GM19239 (cell line): Measurements from ENCODE around the gene KIAA1614.

Source experiments
- DNase-seq: peaks from one replicate; pipeline ENCODE4 v3.0.0; 2011; ENCODE audit warnings: low spot score; ENCODE audit not compliant: insufficient read length
- FAIRE-seq: peaks from 2 replicates; lab custom pipeline; 2011; peaks lifted over from hg19 to GRCh38; lab: Jason Lieb, UNC

The KIAA1614 gene

GRCh38 chr1:180939073-180939710 lies 26.5 kb downstream of the KIAA1614 start:
- DNase-seq, result no peak
- no peak for FAIRE-seq

GRCh38 chr1:180939711-180940103 lies 27.0 kb downstream of the KIAA1614 start:
- FAIRE-seq, result no peak
- DNase-seq, result no peak

- no peak for DNase-seq
- FAIRE-seq, result no peak
These were observed 27.7 kb downstream of the KIAA1614 start for GRCh38 chr1:180940445-180940844.

GRCh38 chr1:180941518-180942275 lies 29.0 kb downstream of the KIAA1614 start:
- DNase-seq, result no peak
- no peak for FAIRE-seq

- no peak for FAIRE-seq
- DNase-seq, result no peak
These were observed 32.5 kb downstream of the KIAA1614 start for GRCh38 chr1:180945151-180945550.

DNA sequence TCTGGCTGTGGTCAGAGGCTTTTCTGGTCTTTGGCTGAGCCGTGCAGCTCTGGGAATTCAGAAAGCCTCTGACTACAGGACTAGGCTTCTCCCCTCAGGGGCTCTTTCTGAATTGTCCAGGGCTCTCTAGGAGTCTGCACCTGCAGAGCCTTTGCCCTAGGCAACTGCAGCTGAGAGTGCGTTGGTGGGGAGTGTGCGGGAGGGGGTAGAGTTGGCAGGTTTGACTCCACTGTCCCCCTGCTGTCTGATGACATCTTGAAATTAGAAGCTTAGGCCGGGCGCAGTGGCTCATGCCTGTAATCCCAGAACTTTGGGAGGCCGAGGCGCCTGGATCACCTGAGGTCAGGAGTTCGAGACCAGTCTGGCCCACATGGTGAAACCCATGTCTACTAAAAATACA lies 32.9 kb downstream of the KIAA1614 start:
- FAIRE-seq, result no peak
- no peak for DNase-seq

GRCh38 chr1:180946056-180946455 lies 33.4 kb downstream of the KIAA1614 start:
- no peak for DNase-seq
- FAIRE-seq, result no peak

- DNase-seq (no peak), FAIRE-seq (no peak)
These were observed 34.1 kb downstream of the KIAA1614 start for GRCh38 chr1:180946541-180947498.

- DNase-seq, result no peak
- FAIRE-seq, result no peak
These were observed 34.8 kb downstream of the KIAA1614 start for GRCh38 chr1:180947499-180947885.

DNA sequence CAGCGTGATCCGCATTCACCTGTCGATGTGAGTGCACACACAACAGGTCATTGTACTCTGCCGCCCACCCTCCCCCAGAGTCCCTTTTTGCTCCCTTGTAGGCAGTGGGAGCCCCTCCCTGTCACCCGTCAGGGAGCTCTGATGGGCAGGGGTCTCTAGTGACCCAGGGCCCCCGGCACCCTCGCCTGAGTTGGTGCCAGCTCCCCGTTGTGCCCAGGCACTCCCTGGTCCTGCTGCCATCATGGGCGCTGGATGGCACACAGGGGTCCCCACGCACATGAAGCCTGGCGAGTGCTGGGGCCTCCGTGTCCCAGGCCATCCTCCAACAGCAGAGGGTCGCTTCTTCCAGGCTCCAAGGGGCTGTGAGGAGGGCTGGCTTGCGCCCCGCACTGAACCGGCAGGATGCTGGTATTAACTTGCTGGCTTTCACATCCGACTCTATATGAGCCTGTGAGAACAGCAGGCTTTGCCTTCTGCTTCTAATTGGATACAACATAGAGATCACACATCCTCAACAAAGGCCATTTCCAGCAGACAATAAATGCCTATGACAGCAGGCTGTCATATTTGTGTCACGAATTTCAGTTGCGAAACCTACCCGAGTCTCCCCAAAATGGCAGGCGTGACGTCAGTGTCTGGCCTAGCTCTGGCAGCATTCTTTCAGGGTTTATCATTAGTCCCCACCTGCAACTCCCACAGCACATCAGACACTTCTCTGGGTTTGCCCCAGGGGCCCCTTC lies 35.4 kb downstream of the KIAA1614 start:
- DNase-seq, result no peak

DNA sequence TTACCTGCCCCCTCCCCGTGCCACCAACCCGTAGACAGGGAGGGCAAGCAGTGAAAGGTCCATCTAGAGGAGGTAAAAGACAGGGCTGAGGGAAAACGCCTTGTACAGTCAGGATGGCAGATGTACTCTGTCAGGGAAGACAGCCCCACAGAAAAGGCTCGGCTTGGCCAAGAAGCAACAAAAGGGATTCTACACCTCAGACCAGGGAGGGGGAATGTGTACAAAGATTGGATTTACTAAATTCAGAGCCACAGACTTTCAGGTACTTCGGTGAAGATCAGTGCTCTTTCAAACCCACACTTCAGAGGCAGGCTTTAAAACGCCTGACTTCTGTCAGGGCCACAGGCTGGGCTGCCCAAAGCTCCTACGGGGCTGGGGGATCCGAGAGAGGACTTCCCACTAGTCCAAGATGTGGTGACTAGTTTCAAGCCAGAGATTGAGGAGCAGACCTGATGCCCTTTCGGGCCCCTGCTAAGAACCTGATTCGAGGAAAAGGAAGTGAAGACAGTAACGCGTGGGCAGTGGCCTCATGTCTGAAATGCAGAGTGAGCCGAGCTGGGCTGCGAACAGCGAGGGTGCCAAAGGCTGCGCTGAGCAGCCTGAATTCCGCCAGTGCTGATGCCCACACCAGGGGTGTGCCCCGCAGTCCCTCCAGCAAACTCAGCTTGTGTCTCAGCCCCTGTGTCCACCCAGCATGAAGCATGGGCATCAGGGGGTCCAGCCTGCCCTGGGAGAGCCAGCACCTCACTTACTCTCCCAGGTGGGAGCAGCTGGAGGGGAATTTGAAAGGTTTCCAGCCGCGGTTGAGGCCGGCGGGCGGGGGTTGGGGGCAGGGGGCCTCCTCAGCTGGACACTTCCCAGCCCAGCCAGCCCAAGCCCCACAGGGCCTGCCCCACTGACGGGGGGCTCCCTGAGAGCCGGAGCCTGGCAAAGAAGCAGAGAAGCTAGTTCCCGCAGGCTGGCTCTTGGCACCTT lies 36.2 kb downstream of the KIAA1614 start:
- FAIRE-seq, result no peak
- DNase-seq, result no peak

More for the DNA sequence above, 35.4 kb downstream of the KIAA1614 start:
- no peak for FAIRE-seq

- DNase-seq (no peak), FAIRE-seq (no peak)
These were observed 36.9 kb downstream of the KIAA1614 start for GRCh38 chr1:180949616-180950000.

GRCh38 chr1:180950321-180950720 lies 37.6 kb downstream of the KIAA1614 start:
- FAIRE-seq, result no peak

DNA sequence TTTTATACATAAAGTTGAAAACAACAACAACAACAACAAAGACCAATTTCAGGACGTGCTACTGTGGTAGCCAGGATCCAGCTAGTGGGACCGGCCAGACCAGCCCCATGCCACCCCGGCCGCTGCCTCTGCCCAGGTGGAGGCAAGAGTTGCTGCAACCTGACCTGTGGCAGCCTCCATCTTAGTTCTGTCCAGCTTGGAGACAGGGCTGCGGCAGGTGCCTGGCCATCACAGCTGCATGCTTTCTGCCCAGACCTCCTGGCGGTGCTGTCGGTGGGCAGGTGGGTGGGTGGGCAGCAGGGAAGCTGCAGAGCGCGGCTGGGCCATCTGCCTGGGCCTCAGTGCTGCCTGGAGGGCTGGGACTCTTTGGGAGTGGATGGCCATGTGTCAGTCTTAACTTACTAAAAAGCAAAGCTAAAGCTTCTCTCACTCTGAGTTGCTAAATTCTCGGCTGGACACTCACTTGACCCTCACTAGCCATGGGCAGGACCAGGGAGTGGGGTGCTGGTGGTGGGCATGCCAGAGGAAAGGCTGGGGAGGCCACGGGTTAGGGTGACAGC lies 38.6 kb downstream of the KIAA1614 start:
- no peak for FAIRE-seq
- DNase-seq, result no peak

More at GRCh38 chr1:180950321-180950720, 37.6 kb downstream of the KIAA1614 start:
- DNase-seq, result no peak

- DNase-seq (no peak), FAIRE-seq (no peak)
These were observed 39.3 kb downstream of the KIAA1614 start for GRCh38 chr1:180951836-180952656.

GRCh38 chr1:180952657-180953013 lies 39.9 kb downstream of the KIAA1614 start:
- no peak for FAIRE-seq

DNA sequence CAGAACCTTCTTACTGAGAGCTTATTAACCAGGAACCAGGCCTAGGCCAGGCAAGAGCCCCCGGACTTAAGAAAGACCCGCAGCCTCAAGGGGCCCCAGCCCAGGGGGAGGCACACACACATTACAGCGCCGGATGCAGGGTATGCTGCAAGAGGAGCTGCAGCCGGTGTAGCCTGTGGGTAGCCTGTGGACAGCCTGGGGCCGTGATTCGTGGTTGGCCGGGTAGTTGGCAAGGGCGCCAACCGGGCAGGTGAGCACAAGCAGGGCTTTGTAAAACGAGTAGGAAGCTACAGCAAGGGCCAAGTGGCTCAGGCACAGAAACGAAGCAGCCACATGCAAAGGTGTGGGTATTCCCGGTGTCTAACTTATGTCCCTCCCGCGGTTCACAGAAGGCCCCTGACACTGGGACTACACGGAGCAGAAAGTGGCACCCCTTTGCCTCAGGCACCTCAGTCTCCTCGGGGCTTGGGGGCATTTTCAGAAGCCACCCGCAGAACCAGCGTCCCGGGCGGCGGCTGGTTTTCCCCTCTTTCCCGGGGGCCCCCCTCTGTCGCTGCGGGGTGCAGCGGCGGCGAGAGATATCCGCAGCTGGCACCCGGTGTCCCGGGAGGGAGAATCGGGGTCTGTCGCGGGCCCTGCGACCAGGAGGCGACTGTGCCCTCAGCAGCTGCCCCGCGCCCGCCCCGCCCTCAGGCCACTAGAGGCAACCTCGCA lies 40.8 kb downstream of the KIAA1614 start:
- DNase-seq (peak; percentile 42), FAIRE-seq (peak; percentile 28)

More at GRCh38 chr1:180952657-180953013, 39.9 kb downstream of the KIAA1614 start:
- DNase-seq, result no peak
